K562 (cell line): ENCODE data around the gene SKIDA1. TPM values are rescaled to one million over a fixed set of nuclear protein-coding genes. Genes with fewer than 3 reads are reported as not detected.
A peak's percentile ranks its signal among the peaks of the same experiment; 100 is the strongest.

Experiments used
- CBFB ChIP-seq: sonication (generic); formaldehyde crosslinking; IDR thresholded peaks from 2 replicates; pipeline ENCODE4 v1.4.0; 2020; ENCODE audit warnings: mild to moderate bottlenecking, missing genetic modification reagents
- DDX20 ChIP-seq: fragments of 450-650 bp; IDR thresholded peaks from 2 replicates; pipeline ENCODE4 v1.6.1; 2016; ENCODE audit warnings: missing genetic modification characterization, low read depth, mild to moderate bottlenecking, missing compliant biosample characterization, moderate library complexity
- EGR1 ChIP-seq: fragments of 450-650 bp; conservative IDR thresholded peaks from 2 replicates; pipeline ENCODE4 v1.6.1; 2017; ENCODE audit warnings: mild to moderate bottlenecking
- HNRNPL ChIP-seq: fragments of 200-400 bp; formaldehyde crosslinking; IDR thresholded peaks from 2 replicates; pipeline ENCODE4 v1.6.1; 2017; ENCODE audit warnings: low read depth, mild to moderate bottlenecking, low read length
- KHSRP ChIP-seq: fragments of 450-650 bp; IDR thresholded peaks from 2 replicates; pipeline ENCODE4 v1.6.1; 2017
- MAFF ChIP-seq: IDR thresholded peaks from 2 replicates; pipeline ENCODE4 v1.6.1; 2012; ENCODE audit warnings: low read length, improper control_type of control experiment
- MEF2A ChIP-seq: IDR thresholded peaks from 2 replicates; pipeline ENCODE4 v1.6.1; 2011; ENCODE audit warnings: low read depth, mild to moderate bottlenecking, low read length, moderate library complexity; ENCODE audit not compliant: control insufficient read depth
- MTA1 ChIP-seq: fragments of 450-650 bp; IDR thresholded peaks from 2 replicates; pipeline ENCODE4 v1.6.1; 2017; ENCODE audit warnings: borderline replicate concordance
- MYBL2 ChIP-seq, 2 experiments: fragments of 450-650 bp in 1 of 2; sonication (generic) in 1 of 2; formaldehyde crosslinking in 1 of 2; IDR thresholded peaks; 2 replicates each; pipeline versions ENCODE4 v1.6.1 to v1.8.1; 2017 to 2022; ENCODE audit warnings: borderline replicate concordance in 1 of 2, inconsistent platforms in 1 of 2, low read depth in 1 of 2, mild to moderate bottlenecking in 1 of 2, missing genetic modification reagents in 1 of 2, moderate library complexity in 1 of 2
- SMARCA5 ChIP-seq: fragments of 450-650 bp; IDR thresholded peaks from 2 replicates; pipeline ENCODE4 v1.6.1; 2016
- ZNF384 ChIP-seq: IDR thresholded peaks from 2 replicates; pipeline ENCODE4 v1.6.1; 2012; ENCODE audit warnings: low read depth, low read length, improper control_type of control experiment
- ZNF436 ChIP-seq: fragments of 250-450, 450-650 bp; sonication (Bioruptor Pico); formaldehyde crosslinking; IDR thresholded peaks from 2 replicates; pipeline ENCODE4 v1.7.0; 2020; ENCODE audit warnings: mild to moderate bottlenecking
- polyA plus RNA-seq, 8 experiments: library from polyadenylated mRNA; depleted of rRNA in 4 of 8; stranded (reverse) in 5 of 8; unstranded in 3 of 8; fragments of >200 nt; fragmentation: Nextera tagmentation in 2 of 8; fragmentation: Illumina TruSeq in 1 of 8; extraction: Ambion mirVana in 2 of 8; extraction: Trizol in 1 of 8; gene quantifications; 2 replicates each; pipeline versions ENCODE4 v1.2.1 to v1.2.3, GENCODE V29; 2011 to 2014; ENCODE audit warnings: inconsistent platforms in 1 of 8, missing spikeins in 1 of 8
- total RNA-seq, 7 experiments: library from RNA; depleted of rRNA in 6 of 7; stranded (reverse); fragments of >200 nt in 6 of 7; fragmentation: Illumina TruSeq in 2 of 7; extraction: Trizol in 2 of 7; gene quantifications; 2 replicates each; pipeline versions ENCODE4 v1.2.1 to v1.2.3, GENCODE V29; 2011 to 2021; ENCODE audit warnings: low replicate concordance in 1 of 7
- TF ChIP-seq, protein P1 (sequence below), 3 experiments: fragments of 200-800 bp in 1 of 3; sonication (Bioruptor generic) in 1 of 3; sonication (generic) in 1 of 3; formaldehyde crosslinking in 1 of 3; IDR thresholded peaks; 2 replicates each; pipeline versions ENCODE4 v1.6.1 to v1.8.0; 2016 to 2022; ENCODE audit warnings: mild to moderate bottlenecking in 2 of 3, missing compliant biosample characterization in 2 of 3, missing genetic modification characterization in 2 of 3, missing genetic modification reagents in 1 of 3

The SKIDA1 gene
- total and polyA plus RNA-seq, 9 of the 15 experiments (the other 6 are each of a cell fraction or from before 2014, with no cell fraction given), result 0.05 to 1.1 (median 0.42) TPM

DNA sequence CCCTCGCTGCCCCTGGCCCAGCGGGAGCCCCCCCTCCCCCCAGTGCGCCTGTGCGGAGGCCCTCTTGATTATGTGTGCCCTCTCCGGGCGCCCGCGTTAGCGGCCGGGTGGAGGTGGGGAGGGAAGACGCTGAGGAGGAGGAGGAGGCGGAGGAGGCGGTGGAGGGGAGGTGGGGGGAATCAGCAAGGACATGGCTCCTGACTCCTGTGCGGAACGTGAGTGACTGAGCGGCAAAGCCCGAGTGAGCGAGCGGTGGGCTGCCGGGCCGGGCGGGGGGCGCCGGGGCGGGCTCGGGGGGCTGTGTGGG lies 8.8 kb upstream of the SKIDA1 start (continued):
- peak; percentile 28; the same call in 1 of the 2 replicates for TF ChIP-seq EGR1
- no peak for TF ChIP-seq KHSRP
- TF ChIP-seq, protein P1, sequence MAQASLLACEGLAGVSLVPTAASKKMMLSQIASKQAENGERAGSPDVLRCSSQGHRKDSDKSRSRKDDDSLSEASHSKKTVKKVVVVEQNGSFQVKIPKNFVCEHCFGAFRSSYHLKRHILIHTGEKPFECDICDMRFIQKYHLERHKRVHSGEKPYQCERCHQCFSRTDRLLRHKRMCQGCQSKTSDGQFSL (CRISPR knock-in tag; IDR thresholded peaks at IDR 0.05), result peak; percentile 61
- TF ChIP-seq, protein P1 (tag; IDR thresholded peaks at IDR 0.05), result peak in 1 of 2 experiments; percentile 96; a peak in 2 of 4 replicates
- TF ChIP-seq MEF2A, result no peak
- TF ChIP-seq MYBL2 (IDR thresholded peaks at IDR 0.05; ENCODE audit: low read depth), result no peak
- no peak for TF ChIP-seq MYBL2 (CRISPR knock-in tag; IDR thresholded peaks at IDR 0.05; ENCODE audit: borderline replicate concordance)
- TF ChIP-seq ZNF384, result no peak
- no peak for TF ChIP-seq DDX20 (tag)
- TF ChIP-seq ZNF436 (CRISPR knock-in tag), result no peak
- TF ChIP-seq MAFF, result no peak
- TF ChIP-seq CBFB (CRISPR knock-in tag), result no peak
- no peak for TF ChIP-seq HNRNPL
- no peak for TF ChIP-seq SMARCA5
- no peak for TF ChIP-seq MTA1
- TF ChIP-seq, all 486 proteins: peak for 7
